ENCODE results near the gene GRIPAP1.
A peak's percentile ranks its signal among the peaks of the same experiment; 100 is the strongest.

The GRIPAP1 gene, protein sequence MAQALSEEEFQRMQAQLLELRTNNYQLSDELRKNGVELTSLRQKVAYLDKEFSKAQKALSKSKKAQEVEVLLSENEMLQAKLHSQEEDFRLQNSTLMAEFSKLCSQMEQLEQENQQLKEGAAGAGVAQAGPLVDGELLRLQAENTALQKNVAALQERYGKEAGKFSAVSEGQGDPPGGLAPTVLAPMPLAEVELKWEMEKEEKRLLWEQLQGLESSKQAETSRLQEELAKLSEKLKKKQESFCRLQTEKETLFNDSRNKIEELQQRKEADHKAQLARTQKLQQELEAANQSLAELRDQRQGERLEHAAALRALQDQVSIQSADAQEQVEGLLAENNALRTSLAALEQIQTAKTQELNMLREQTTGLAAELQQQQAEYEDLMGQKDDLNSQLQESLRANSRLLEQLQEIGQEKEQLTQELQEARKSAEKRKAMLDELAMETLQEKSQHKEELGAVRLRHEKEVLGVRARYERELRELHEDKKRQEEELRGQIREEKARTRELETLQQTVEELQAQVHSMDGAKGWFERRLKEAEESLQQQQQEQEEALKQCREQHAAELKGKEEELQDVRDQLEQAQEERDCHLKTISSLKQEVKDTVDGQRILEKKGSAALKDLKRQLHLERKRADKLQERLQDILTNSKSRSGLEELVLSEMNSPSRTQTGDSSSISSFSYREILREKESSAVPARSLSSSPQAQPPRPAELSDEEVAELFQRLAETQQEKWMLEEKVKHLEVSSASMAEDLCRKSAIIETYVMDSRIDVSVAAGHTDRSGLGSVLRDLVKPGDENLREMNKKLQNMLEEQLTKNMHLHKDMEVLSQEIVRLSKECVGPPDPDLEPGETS

DNA sequence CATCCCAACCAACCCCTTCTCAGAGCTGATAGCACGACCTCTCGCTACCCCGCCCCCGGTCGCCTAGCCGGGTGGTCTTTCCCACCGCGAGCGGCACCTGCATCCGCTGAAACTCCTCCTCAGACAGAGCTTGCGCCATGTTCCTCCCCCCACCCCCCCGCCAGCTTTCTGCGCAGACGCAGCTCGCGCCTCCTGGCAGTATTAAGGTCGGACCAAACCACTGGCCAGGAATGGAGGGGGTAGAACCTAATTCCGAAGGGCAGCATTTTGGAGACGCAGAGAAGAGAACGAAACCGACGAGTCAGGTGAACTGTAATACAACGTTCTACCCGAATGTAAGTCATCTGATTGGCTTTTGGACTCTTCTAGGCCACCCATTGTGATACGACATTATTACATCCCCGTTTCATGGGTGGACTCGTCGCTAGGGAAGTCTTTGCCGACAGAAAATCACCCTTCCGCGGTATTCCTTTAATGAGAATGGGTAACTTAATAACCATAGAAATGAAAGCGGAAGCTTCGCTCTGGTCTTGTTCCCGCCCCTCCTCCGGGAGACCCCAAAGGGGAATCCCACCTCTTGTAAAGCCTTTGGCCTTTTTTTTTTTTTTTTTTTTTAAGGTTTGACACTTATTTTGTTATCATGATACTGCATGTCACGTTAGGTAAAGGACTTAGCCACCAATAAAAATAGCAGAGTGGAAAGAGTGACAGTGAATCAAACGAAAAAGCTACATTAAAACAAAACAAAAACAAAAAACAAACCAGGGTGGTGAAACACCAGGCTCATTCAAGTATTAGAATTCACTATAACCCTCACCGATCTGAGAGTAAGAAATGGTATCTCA is at the start of gene GRIPAP1:
GRIPAP1 (minus strand) TSS at position 174 of the 845 bp plus-strand sequence; CDS start at position 139, 35 bp downstream.
- DNase-seq: peak; percentile 51

DNA sequence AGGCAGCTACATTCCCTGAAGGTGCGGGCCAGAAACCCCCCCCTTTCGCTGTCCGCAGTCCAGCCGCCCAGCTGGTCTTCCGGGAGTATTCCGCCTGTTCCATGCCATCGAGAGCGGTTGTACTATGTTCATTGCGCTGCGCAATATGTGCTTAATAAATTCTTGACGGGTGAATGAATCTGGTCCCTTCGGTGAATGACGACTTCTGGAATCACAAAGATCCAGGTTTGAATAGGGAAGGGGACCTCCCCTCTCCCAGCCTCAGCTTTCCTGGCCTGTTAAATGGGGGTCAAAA is 41.9 kb upstream of the GRIPAP1 start:
- DNase-seq: no peak

DNA sequence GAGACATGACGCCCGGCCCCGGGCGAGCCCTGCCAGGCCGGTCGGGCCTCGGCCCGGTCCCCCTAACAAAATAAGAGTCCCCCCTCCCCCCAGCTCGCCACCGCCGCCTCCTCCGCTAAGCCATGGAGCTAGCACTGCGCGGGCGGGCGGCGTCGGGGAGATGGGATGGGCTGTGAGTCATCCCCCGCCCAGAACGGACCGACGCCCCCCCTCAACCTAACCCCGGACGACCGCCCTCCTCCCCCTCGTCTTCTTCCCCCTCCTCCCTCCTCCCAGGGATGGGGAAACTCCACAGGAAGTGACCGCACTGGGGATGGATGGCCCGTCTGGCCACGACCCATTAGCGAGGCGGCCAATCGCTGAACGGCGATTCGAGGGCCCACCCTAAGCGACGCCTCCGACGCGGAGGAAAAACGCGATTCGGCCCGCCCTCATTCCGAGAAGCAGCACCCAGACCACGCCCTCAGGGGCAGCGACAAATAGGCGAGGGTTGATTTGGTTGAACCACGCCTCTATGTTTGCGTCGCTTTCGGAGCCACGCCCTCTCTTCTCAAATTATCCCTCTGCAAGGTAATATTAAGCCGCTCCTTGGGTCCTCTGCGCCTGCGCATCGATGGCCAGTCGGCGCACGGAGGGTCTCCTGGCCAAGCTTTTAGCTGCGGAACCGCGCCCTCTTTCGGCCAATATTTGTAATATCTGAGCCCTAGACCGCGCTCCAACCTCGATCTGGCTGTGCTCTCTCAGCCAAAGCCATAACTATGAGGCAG is 41.3 kb upstream of the GRIPAP1 start, which contains the start of gene TFE3:
TFE3 (minus strand) TSS at position 138 of the 767 bp plus-strand sequence; CDS start at position 7, 131 bp downstream.
- peak; percentile 92 for DNase-seq

DNA sequence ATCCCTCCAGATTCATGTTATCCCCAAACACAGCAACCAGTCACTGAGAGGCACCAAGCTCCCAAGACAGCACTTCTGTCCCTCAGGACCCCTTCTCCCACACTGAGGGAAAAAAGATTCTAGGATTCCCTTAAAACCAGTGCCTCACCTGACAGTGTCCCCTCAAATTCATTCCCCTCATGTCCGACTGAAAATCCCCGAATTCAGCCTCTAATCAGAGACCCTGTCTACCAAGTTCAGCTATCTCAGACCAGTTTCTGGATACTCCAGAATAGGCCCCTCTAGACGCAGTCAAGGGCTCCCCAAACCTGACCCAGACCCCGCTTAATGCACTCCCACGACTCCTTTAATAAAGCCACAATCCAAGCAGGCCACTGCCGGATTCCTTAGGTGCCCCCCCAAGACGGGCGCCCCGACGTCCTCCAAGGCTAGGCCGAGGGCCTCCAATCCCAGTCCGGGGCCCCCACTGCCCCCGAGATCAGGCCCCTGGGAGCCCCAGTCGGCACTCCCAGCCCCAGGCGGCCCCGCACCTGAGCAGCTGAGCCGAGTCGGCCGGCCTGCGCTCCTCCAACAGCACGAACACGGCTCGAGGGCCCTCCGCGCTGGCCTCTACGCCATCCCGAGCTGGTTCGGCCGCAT is 40.6 kb upstream of the GRIPAP1 start:
- no peak for DNase-seq

DNA sequence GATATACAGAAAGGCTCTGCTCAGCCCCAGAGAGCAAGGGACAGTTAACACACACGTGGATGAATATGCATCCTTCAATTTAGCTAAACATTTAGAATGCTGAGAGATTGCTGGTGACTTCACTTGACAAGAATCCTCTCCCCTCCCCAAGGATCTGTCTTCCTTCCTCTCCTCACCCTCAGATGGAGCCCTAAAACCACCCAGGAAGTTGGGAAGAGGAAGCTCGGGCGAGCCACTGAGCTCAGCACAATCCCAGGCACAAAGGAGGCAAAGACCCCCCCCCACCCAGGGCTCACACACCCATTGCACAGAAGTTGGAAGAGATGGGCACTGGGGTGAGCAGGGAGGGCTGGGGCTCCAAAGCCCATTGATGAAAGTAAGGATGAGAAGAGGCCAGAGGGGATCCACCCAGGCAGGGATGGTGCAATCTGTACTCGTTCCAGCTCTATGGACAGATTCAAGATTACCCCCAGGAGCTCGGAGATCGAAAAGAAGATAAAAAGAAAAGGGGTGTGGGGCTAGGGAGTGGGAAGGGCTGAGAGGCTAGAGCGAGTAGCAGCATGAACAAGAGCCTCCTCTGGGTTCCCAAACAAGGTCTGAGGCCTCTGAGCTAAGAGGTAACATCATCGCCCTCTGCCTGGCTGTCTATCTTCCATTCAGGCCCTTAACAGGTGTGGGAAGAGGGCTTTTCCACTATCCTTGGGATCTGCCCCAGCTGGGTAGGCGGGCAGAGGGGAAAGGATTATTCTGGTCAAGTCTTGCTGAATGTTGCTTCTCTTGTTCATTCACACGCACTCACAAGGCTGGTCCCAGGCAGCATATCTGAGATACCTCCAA is 39.9 kb upstream of the GRIPAP1 start:
- DNase-seq: no peak

DNA sequence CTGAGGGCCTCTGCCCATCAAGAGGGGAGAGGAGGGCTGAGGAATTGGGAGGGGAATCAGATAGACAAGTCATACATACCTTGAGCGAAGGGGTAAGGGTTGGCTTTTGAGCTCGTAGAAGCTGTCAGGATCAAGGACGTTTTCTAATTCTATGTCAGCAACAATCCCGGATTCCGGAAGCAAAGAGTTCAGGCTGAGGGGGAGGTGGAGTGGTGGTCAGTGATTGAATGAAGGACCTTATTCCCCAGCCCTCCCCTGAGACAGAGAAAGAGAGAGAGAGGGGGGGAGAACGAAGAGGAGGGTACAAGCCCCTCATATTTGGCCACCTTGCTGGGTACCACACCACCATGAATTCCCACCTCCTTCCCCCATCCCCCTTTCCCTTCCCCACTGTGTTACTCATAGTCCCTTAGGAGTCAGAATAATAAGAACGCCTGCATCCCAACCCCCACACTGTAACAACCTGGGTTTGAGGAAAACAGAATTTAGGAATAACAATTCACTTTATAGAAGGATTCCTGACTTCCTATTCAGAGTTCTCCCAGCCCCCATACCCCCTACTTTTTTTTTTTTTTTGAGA is 38.4 kb upstream of the GRIPAP1 start:
- DNase-seq: no peak

DNA sequence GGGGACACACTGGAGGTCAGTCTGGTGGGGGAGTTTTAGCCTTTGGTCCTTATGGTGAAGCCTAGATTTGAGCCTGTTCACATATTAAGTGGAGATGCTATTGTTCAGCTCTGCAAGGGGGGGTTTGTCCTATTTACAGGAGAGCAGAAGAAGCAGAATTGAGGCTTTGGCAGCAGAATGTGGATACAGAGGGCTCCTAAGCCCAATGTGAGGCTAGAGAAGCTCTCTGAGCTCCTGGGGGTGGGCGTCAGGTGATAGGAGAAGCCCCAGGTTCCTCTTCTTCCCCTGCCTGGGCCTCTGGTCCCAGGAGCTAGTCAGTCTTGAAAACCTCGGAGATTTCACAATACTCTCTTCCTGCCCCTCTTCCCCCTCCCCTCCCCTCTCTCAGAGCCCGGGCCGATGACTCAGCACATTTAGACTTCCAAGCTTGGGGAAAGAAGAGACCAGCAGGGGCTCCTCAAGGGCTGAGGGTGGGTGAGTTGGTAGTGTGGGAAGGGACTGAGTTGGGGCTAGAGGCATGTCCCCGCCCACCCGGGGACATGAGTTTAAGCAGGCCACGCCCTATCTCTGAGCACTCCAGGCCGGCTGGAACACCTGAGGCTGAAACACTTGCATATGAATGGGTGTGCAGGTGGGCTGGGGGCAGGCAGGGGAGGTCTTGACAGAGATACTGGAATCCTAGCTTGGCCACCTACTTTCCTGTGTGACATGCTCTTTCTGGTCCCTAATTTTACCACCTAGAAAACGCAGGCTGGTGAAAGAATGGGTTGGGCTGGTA is 37.7 kb upstream of the GRIPAP1 start:
- peak; percentile 80 for DNase-seq

DNA sequence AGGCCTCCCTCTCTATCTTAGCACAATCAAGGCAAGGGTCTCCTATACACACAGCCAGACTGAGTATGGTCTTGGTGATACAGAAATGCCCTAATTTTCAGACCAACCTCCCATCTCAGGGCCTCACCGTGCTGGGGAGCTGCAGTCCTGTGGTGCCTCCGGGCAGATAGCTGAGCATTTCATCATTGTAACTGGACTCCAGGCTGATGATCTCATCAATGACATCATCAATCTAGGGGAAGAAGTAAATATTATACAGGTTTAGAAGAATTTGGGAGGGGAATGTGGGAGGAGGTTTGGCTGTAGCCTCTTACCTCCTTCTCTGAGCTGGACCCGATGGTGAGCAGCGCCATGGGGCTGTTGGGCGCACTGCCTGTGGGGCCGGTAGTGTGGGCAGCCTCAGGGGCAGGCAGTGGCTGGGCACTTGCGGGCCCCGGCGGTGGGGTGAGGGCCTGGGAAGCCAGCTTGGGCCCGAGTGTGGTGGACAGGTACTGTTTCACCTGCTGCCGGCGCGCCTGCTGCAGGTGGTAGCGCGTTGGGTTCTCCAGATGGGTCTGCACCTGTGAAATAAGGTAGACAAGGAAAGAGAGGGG is 35.9 kb upstream of the GRIPAP1 start:
- DNase-seq: no peak

DNA sequence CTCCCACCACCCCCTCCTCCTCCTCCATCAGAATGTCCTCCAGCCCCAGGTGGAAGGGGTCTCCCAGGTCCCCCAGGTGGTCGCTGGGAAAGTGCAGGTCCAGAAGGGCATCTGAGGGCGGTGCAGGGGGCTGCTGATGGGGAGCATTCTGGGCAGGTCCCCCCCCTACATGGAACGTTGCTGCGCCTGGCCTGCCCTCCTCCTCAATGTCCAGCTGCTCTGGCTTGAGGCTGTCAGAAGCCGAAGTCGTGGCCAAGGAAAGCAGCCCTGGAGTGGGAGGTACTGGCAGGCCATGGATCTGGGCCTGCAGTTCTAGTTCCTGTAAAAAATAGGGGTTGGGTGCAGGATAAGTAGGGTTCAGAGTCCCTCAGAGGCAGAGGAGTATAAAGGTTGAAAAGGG is 28.2 kb upstream of the GRIPAP1 start:
- DNase-seq: no peak

DNA sequence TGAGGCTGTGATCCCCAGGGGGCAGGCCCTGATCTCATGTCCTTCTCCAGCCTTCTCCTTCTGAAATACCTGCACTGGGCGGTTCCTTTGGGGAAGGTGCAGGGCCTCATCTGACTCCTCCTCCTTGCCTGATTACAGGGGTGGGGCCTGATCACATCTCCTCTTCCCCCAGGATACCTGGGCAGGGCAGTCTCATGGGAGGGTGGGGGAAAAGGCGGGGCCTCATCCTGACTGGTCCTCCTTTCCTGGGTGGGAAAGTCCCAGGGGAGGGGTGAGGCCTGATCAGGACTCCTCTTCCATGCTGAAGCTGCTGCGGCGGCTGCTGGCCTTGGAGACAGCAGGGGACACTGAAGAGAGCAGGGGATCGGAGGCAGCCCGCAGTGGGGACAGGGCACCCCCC is 27.8 kb upstream of the GRIPAP1 start:
- no peak for DNase-seq

DNA sequence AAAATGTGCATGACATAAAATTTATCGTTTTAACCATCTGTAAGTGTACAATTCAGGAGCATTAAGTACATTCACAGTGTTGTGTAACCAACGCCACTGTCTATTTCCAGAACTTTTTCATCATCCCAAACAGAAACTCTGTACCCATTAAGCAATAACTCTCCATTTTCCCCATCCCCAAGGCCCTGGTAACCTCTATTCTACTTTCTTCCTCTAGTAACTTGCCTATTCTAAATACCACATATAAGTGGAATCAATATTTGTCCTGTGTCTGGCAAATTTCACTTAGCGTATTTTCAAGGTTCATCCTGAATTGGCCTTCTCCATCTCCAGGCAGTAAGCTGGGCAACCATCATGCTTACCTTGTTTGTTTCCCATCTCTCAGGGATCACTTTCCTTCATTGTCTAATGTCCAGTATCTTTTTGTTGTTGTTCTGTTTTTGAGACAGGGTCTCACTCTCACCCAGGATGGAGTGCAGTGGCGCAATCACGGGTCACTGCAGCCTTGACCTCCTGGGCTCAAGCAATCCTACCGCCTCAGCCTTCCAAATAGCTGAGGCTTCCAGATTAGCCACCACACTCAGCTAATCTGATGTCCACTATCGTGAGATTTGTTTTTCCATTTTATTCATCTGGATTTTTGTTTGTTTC is 17.7 kb upstream of the GRIPAP1 start:
- DNase-seq: no peak

DNA sequence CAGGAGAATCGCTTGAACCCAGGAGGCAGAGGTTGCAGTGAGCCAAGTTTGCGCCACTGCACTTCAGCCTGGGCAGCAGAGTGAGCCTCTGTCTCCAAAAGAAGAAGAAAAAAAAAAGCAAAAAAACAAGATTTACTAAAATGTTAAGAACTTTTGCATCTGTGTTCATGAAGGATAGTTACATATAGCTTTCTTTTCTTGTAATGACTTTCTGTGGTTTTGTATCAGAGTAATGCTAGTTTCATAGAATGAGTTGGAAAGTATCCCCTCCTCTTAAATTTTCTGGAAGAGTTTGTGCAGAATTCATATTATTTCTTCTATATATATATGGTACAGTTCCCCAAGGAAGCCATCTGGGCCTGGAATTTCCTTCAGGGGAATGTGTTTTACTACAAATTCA is 17.0 kb upstream of the GRIPAP1 start:
- no peak for DNase-seq

DNA sequence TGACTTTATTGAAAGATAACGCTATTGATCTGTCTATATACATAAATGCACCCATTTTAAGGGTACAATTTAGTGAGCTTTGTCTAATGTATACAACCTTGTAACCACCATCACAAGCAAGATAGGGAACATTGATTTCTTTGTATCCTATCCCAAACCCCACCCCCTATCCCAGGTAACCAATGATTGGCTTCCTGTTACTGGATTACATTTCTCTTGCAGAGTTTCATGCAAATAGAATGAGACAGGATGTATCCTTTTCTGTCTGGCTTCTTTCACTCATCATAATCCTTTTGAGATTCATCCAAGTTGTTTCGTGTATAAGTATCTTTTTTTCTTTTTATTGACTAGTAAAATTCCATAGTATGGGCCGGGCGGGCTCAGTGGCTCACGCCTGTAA is 1.6 kb upstream of the GRIPAP1 start:
- no peak for DNase-seq

DNA sequence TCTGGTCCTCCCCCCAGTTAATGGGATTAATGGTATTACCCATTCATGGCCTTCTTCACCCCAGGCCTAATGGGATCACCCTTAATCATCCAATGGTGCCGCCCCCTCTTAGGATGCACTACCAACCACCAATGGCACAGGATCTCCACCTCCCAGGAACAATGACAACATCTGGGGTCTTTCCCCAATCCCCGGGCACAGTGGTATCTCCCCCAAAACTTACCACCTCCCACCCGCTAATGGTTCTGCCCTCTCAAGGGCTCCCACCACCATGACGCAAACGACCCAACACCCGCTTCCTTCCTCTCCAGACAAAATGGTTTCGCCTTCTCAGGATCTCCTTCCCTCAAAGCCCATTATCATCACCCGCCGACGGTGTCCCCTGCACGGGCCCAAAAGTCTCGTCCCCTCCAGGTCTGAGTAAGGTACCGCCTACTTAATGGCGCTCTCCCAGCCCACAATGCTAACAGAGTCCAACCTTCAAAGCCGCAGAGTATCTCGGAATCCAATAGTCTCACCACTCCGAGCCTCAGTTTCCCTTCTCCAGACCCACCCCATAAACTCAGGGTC is 458 bp downstream of the GRIPAP1 start:
- DNase-seq: peak; percentile 20

DNA sequence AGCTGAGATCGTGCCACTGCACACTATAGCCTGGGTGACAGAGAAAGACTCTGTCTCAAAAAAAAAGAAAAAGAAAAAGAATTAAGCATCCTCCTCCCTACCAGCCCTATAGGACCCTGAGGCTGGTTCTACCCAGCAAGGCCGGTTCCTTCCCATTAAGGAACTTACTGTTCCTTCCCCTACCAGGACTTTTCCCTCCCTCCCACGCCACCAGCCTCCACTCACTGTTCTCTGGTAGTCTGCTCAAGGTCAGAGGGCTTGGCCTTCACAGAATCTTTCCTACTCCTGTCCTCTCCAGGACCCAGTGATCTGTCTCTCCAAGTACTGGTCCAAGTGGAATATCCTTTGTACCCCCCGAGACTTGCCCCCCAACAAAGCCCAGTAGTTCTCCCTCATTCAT is 1.4 kb downstream of the GRIPAP1 start:
- DNase-seq: no peak

DNA sequence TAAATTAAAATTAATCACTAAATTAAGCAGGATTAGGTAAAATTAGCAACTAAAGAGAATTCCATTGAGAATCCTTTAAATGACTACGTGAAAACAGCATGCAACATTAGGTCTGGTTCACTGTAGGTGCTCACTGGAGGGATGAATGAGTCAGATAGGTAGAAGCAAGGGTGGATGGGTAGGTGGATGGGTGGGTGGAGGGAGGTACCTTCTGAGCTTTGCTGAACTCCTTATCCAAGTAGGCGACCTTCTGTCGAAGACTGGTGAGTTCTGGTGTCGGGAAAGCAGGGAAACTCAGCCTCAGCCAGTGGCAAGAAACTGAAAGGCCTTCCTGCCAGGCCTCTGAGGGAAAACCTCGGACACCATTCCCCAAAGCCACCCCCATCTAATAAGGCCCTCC is 3.0 kb downstream of the GRIPAP1 start:
- DNase-seq: no peak

DNA sequence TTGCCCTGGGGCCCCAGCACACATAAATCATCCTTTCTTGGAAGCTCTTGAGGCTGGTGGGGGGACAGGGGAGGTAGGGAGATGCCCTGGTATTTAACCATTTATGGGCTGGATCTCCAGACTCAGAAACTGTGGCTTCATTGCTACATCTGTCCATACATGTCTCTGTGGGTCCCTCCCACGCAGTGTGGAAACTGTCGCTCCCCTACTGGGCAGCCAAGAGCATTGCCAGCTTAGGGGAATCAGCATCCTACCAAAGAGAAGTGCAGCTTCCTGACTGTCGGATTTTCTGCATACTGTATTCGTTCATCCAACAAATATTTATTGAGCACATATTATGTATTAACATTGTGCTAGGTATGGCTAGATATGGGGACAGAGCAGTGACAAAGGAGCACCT is 3.7 kb downstream of the GRIPAP1 start:
- DNase-seq: no peak

DNA sequence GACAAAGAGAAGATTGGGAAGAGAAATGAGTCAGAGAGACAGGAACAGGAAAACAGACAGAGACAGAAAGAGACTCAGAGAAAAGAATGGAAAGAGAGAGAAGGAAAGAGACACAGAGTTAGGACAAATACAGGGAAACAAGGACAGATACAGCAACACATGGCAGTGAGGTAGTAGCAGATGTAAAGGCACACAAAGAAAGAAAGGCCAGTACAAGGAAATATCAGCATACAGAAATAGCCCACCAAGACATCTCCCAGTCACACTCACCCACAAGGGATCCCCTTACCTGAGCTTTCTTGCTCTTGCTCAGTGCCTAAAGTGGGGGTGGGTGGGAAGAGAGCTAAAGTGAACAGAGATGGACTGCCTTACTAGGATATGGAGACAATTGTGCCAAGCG is 4.2 kb downstream of the GRIPAP1 start:
- no peak for DNase-seq

All from GF-D8 (cell line).